Suprapubic skin (tissue), 4 donors: ENCODE data around the gene LPCAT3.
A peak's percentile ranks its signal among the peaks of the same experiment; 100 is the strongest.

ENCODE experiments used
- EP300 ChIP-seq: sonication (generic); formaldehyde crosslinking; IDR thresholded peaks from one replicate; pipeline ENCODE4 v1.6.1; 2017; ENCODE audit warnings: antibody characterized with exemption
- POLR2A ChIP-seq, 2 donors: fragments of 450-650 bp; IDR thresholded peaks; one replicate each; pipeline ENCODE4 v1.6.1; 2017; ENCODE audit warnings: antibody characterized with exemption in 2 of 2, mild to moderate bottlenecking in 2 of 2, moderate library complexity in 2 of 2
- POLR2AphosphoS5 ChIP-seq, 3 donors: sonication (generic); formaldehyde crosslinking; IDR thresholded peaks; one replicate each; pipeline ENCODE4 v1.6.1; 2017; ENCODE audit warnings: antibody characterized with exemption in 3 of 3
- TF ChIP-seq, protein P1 (sequence below), 2 donors: fragments of 200-600 bp in 1 of 2; fragments of 450-650 bp in 1 of 2; sonication (generic) in 1 of 2; IDR thresholded peaks; one replicate each; pipeline ENCODE4 v1.5.1; 2016 to 2019; ENCODE audit warnings: antibody characterized with exemption in 2 of 2, mild to moderate bottlenecking in 1 of 2, moderate library complexity in 1 of 2

DNA sequence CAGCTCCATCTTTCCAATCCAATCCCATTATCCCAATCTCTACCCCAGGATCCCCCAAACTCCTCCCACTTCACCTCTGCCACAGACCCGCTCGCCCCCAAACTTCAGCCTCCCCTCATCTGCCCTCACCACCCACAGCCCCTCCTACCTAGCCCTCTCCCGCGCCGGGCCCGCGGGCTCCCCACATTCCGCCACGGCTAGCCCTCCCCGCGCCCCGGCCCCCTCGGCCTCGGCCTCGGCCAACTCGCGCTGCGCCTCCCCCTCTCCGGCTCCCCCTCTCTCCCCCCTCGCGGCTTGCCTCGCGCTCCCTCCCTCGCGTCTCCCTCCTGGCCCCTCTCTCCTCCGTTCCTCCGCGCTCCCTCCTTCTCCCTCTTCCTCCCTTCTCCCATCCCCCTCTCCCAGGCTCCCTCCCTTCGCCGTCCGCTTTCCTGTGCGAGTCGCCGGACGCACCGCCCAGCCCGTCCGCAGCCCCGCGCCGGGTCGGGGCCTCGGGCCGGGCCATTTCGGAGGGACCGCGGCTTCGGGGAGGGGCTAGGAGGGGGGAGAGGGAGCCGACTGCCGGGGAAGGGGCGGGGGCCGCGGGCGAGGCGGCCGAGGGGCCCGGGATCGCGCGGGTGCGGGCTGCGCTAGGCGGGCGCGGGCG, 90.8 kb downstream of the LPCAT3 start, which contains the start of gene ATN1:
- TF ChIP-seq, protein P1, sequence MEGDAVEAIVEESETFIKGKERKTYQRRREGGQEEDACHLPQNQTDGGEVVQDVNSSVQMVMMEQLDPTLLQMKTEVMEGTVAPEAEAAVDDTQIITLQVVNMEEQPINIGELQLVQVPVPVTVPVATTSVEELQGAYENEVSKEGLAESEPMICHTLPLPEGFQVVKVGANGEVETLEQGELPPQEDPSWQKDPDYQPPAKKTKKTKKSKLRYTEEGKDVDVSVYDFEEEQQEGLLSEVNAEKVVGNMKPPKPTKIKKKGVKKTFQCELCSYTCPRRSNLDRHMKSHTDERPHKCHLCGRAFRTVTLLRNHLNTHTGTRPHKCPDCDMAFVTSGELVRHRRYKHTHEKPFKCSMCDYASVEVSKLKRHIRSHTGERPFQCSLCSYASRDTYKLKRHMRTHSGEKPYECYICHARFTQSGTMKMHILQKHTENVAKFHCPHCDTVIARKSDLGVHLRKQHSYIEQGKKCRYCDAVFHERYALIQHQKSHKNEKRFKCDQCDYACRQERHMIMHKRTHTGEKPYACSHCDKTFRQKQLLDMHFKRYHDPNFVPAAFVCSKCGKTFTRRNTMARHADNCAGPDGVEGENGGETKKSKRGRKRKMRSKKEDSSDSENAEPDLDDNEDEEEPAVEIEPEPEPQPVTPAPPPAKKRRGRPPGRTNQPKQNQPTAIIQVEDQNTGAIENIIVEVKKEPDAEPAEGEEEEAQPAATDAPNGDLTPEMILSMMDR (IDR thresholded peaks at IDR 0.05) = no peak
- TF ChIP-seq POLR2AphosphoS5 (IDR thresholded peaks at IDR 0.05) (peak in 2 of 3 donors; percentile 36 to 70), POLR2A (IDR thresholded peaks at IDR 0.05) (peak in 1 of 2 donors; percentile 42), EP300 (no peak)
